Effector memory CD8-positive, alpha-beta T cell (primary cell): ENCODE data around the gene CCDC77.
"Not testable (repeated sequence)": the region's sequence is repeated elsewhere in the genome, so short reads cannot be mapped to it uniquely, and the experiment has no call there.

Experiments
- ATAC-seq: fragments of 150-1000 bp; cut with Tn5 transposase; replicated peaks from 2 replicates; pipeline ENCODE4 v1.10.0; 2021; ENCODE audit warnings: mild to moderate bottlenecking, moderate library complexity
- DNase-seq, 3 experiments: peaks; one replicate each; pipeline ENCODE4 v3.0.0; 2021
- H3K27ac Mint-ChIP-seq, 2 donors: one replicate each; pipeline ENCODE4 v1.8.0; 2022; ENCODE audit warnings: mild to moderate bottlenecking in 2 of 2, mixed read lengths in 2 of 2, moderate library complexity in 2 of 2
- H3K27me3 Mint-ChIP-seq, 2 donors: one replicate each; pipeline ENCODE4 v1.8.0; 2022; ENCODE audit warnings: mixed read lengths in 2 of 2
- H3K36me3 Mint-ChIP-seq: one replicate; pipeline ENCODE4 v1.8.0; 2022; ENCODE audit warnings: mild to moderate bottlenecking, moderate library complexity, mixed read lengths; ENCODE audit not compliant: insufficient read depth
- H3K4me1 Mint-ChIP-seq, 2 donors: one replicate each; pipeline ENCODE4 v1.8.0; 2022; ENCODE audit warnings: low read depth in 2 of 2, mixed read lengths in 2 of 2
- H3K4me3 Mint-ChIP-seq, 2 donors: one replicate each; pipeline ENCODE4 v1.8.0; 2022; ENCODE audit warnings: mild to moderate bottlenecking in 2 of 2, mixed read lengths in 2 of 2, moderate library complexity in 2 of 2
- H3K9me3 Mint-ChIP-seq, 2 donors: one replicate each; pipeline ENCODE4 v1.8.0; 2022; ENCODE audit warnings: mixed read lengths in 2 of 2
- total RNA-seq, 9 experiments: gene quantifications; one replicate each; lab custom pipeline; 2026; lab: John Stamatoyannopoulos, UW

The CCDC77 gene
- 6.8 to 14.7 (median 13.2) reads per million in 9 experiments for total RNA-seq

DNA sequence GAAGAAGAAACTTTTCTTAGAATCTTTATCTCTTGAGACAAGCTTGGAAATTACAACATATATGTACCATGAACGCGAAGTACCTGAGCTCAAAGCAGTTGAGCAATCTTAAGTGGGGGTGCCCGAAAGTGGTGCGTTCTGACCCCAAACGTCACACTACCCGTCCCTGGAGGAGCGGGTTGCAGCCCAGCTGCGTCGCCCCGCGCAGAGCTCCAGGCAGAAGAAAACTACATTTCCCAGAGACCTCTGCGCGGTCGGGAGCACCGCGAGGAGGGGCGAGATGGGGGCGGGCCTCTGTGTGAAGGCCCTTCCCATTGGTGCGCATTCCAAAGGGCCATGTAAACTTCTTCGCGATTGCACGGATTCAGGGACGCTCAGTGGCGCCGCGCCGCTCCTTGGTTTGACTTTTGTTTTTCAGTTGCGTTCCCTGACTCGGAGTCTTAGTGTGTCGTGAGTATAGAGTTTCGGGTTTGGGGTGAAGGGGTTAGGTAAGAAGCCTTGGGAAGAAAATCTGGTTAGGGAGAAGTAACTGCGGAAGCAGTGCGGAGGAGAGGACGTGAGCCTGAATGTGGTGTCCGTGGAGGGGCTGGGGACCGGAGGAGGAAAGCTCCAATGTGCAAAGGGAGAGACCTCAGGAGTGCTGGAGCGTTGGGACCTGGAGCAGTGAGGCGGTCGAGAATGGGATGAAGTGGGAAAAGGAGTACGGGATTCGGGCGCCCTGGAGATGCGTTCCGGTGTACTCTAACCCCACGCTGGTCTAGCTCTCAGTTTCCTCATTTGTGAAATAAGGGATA, at the start of gene CCDC77:
CCDC77 (plus strand) TSS at position 410 of the 794 bp plus-strand sequence. CDS start 7,740 bp downstream, outside the sequence.
- H3K9me3 Mint-ChIP-seq: no peaks in the 10 kb centered on the region
- ATAC-seq (peak; percentile 99), DNase-seq (peak; percentile 92 to 99 (median 96))
- no peaks in the 10 kb centered on the region for H3K27me3 Mint-ChIP-seq
- H3K36me3 Mint-ChIP-seq: no peaks in the 10 kb centered on the region
- peaks cover 0 to 4% of the 10 kb centered on the region in 2 donors for H3K4me1 Mint-ChIP-seq
- H3K4me3 Mint-ChIP-seq: no peak within 1 kb of the TSS
- no peak within 1 kb of the TSS for H3K27ac Mint-ChIP-seq

DNA sequence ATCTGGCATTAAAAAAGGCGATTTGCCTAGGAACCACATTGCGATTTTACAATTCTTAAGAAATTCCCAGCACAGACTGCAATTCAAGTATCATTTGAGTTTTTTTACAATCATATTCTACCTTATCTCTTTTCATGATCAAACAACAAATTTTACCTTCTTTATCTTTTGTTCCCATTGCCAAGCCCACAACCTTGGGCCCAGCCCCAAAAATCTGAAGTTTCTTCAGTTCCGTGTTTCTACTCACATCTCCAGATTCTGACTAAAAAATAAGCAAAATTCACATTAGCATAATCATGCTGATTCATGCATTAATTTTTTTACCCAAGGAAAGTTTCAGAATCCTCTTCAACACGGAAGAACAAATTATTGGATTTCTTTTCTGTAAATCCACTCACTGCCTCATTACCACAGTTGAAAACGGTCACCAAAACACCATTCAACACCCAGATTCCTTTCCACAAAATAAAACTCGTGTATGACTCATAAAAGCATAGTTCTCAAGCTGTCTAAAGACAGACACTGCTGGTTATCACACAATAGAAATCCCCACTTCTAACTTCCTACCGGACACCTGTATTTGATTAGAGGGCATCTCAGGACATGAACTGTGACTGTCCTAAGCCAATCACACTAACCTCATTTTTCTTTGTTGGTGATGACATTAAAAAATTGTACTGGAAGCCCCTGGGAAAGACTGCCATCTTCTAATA, 45.0 kb upstream of the CCDC77 start:
- no peak overlapping the region for H3K4me3 Mint-ChIP-seq
- no peaks in the 10 kb centered on the region for H3K9me3 Mint-ChIP-seq
- H3K4me1 Mint-ChIP-seq: peaks cover 10 to 24% of the 10 kb centered on the region in 2 donors
- ATAC-seq (no peak), DNase-seq (no peak)
- H3K27ac Mint-ChIP-seq: no peak overlapping the region
- no peaks in the 10 kb centered on the region for H3K27me3 Mint-ChIP-seq
- peaks cover 92% of the 10 kb centered on the region for H3K36me3 Mint-ChIP-seq

DNA sequence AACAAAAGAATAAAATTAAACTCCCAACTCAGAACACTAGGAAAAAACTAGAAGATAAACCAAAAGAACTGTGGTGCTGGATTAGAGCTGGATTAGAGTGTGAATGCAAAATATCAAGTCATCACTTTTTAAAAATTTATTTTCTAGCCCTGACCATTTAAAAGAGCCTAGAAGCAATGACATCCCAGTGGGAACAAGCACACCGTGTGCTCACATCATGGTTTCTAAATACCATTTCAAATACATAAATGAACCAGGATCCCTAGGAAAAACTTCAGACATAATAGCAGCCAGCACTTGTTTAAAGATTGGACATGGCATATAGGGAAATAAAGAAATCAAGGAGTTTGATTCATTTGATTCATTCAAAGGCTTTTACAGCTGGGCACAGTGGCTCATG, 42.4 kb upstream of the CCDC77 start:
- no peak overlapping the region for H3K27ac Mint-ChIP-seq
- H3K4me3 Mint-ChIP-seq: no peak overlapping the region
- H3K4me1 Mint-ChIP-seq: peaks cover 10 to 34% of the 10 kb centered on the region in 2 donors
- H3K27me3 Mint-ChIP-seq: no peaks in the 10 kb centered on the region
- H3K36me3 Mint-ChIP-seq: peaks cover 94% of the 10 kb centered on the region
- DNase-seq (no peak), ATAC-seq (no peak)
- no peaks in the 10 kb centered on the region for H3K9me3 Mint-ChIP-seq

DNA sequence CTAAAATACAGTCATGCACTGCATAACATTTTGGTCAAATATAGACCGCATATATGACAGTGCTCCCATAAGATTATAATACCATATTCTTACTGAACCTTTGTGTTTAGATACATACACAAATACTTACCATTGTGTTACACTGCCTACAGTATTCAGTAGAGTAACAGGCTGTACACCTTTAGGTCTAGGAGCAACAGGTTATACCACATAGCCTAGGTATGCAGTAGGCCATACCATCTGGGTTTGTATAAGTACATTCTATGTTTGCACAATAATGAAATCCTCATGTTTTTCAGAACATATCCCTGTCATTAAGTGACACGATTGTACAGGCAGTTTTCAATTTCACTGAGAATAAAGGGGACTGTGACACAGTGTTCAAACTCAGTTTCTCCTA, 34.6 kb upstream of the CCDC77 start:
- no peaks in the 10 kb centered on the region for H3K9me3 Mint-ChIP-seq
- no peak for DNase-seq
- no peak overlapping the region for H3K4me3 Mint-ChIP-seq
- peaks cover 76% of the 10 kb centered on the region for H3K36me3 Mint-ChIP-seq
- ATAC-seq: no peak
- peaks cover 6 to 21% of the 10 kb centered on the region in 2 donors for H3K4me1 Mint-ChIP-seq
- H3K27ac Mint-ChIP-seq: peak overlapping the region in 1 of 2 donors; percentile 41
- no peaks in the 10 kb centered on the region for H3K27me3 Mint-ChIP-seq

DNA sequence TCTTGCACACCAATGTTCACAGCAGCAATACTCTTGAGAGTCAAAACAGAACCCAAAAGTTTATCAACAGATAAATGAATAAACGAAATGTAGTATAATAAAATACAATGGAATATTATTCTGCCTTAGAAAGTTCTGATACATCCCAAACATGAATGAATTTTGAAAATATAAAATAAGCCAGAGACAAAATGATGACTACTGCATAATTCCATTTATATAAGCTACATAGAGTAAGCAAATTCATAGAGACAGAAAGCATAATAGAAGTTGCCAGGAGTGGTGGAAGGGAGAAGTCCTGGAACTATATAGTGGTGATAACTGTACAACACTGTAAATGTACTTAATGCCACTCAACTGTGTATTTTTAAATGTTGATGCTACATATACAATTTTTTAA, 33.5 kb upstream of the CCDC77 start:
- Mint-ChIP-seq H3K27ac (no peak overlapping the region), H3K27me3 (no peaks in the 10 kb centered on the region), H3K36me3 (peaks cover 65% of the 10 kb centered on the region), H3K4me3 (no peak overlapping the region), H3K4me1 (peaks cover 6 to 20% of the 10 kb centered on the region in 2 donors), H3K9me3 (no peaks in the 10 kb centered on the region)
- ATAC-seq: no peak
- DNase-seq: no peak

DNA sequence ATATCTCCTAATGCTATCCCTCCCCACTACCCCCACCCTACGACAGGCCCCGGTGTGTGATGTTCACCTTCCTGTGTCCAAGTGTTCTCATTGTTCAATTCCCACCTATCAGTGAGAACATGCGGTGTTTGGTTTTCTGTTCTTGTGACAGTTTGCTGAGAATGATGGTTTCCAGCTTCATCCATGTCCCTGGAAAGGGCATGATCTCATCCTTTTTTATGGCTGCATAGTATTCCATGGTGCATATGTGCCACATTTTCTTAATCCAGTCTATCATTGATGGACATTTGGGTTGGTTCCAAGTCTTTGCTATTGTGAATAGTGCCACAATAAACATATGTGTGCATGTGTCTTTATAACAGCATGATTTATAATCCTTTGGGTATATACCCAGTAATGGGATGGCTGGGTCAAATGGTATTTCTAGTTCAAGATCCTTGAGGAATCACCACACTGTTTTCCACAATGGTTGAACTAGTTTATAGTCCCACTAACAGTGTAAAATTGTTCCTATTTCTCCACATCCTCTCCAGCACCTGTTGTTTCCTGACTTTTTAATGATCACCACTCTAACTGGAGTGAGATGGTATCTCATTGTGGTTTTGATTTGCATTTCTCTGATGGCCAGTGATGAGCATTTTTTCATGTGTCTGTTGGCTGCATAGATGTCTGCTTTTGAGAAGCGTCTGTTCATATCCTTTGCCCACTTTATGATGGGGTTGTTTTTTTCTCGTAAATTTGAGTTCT, 30.5 kb upstream of the CCDC77 start:
- peaks cover 52% of the 10 kb centered on the region for H3K36me3 Mint-ChIP-seq
- not testable (repeated sequence) for ATAC-seq, H3K27me3 Mint-ChIP-seq, DNase-seq, H3K9me3 Mint-ChIP-seq, H3K4me3 Mint-ChIP-seq
- peaks cover 12 to 29% of the 10 kb centered on the region in 2 donors for H3K4me1 Mint-ChIP-seq
- peak overlapping the region in 1 of 2 donors; percentile 35 for H3K27ac Mint-ChIP-seq

DNA sequence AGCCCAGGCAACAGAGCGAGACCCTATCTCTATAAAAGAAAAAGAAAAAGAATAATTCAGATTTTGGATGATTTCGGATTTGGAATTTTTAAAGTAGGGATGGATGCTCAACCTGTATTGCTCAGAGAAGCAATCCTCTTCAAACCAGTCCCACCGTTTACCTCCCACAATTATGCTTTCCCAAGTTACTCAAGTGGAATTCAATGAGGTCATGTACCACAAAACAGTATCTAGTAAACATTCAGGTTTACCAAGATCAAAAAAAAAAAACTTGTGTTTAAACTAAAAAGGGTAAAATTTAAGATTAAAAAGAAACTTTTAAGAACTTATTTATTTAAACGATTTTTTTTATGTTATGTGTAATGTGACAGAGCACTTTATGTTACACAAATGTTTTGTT, 14.8 kb upstream of the CCDC77 start:
- Mint-ChIP-seq H3K9me3 (peaks cover 0 to 2% of the 10 kb centered on the region in 2 donors), H3K27ac (peak overlapping the region in 1 of 2 donors; percentile 95), H3K27me3 (no peaks in the 10 kb centered on the region), H3K4me1 (peaks cover 27 to 47% of the 10 kb centered on the region in 2 donors), H3K36me3 (peaks cover 68% of the 10 kb centered on the region), H3K4me3 (peak overlapping the region; percentile 91 to 92)
- DNase-seq (no peak), ATAC-seq (no peak)

DNA sequence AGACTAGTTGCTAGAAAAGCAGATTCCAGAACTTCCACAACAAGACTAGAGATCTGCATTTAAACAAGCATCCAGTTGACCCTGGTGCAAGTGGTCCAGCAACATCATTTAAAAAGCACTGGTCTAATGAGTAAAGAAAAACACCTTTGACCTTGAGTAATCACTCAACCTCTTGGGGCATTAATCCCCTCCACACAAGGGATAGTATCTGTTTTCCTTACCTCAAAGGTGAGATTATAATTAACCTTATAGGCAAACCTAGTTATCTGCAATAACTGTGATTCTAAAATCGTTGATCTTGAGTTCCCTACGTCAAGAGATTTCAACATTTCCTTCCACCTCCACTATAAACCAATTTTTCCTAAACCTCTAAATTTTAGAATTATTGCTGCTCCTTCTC, 13.4 kb upstream of the CCDC77 start:
- Mint-ChIP-seq H3K4me1 (peaks cover 27 to 42% of the 10 kb centered on the region in 2 donors), H3K4me3 (peak overlapping the region; percentile 91 to 92), H3K27me3 (no peaks in the 10 kb centered on the region), H3K27ac (peak overlapping the region; percentile 95 to 97), H3K36me3 (peaks cover 54% of the 10 kb centered on the region), H3K9me3 (peaks cover 0 to 2% of the 10 kb centered on the region in 2 donors)
- ATAC-seq (no peak), DNase-seq (no peak)

DNA sequence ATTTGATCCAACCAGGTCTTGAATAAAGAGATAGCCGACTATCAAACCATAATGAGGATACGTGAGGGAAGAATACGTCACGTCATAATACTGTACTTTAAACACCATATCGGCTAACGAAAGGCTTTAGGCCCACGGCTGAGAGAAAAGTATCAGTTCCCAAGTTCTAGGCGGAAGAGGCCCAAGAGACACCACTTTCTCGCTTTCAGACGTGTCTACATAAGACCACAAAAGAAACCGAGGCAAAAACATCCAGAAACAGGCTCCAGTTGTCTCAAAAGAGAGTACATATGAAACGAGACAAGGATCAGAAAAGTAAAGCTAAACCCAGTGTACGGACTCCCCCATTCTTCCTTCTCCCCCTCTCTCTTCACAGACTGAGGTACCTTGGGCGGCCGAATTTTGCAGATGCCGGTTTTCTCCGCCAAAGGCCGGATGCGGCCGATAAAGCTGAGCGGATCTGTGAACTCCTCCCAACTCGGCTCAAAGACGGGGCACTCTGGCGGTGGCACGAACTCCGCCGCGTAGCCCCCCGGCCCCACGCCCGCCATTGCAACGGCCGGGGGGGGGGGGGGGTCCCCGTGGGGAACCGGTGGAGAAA, 12.8 kb upstream of the CCDC77 start:
- ATAC-seq: peak; percentile 68
- H3K27me3 Mint-ChIP-seq: no peaks in the 10 kb centered on the region
- peaks cover 0 to 2% of the 10 kb centered on the region in 2 donors for H3K9me3 Mint-ChIP-seq
- peak overlapping the region; percentile 91 to 92 for H3K4me3 Mint-ChIP-seq
- H3K27ac Mint-ChIP-seq: peak overlapping the region; percentile 95 to 97
- peaks cover 48% of the 10 kb centered on the region for H3K36me3 Mint-ChIP-seq
- peaks cover 27 to 40% of the 10 kb centered on the region in 2 donors for H3K4me1 Mint-ChIP-seq
- DNase-seq: peak; percentile 60 to 72 (median 62)

DNA sequence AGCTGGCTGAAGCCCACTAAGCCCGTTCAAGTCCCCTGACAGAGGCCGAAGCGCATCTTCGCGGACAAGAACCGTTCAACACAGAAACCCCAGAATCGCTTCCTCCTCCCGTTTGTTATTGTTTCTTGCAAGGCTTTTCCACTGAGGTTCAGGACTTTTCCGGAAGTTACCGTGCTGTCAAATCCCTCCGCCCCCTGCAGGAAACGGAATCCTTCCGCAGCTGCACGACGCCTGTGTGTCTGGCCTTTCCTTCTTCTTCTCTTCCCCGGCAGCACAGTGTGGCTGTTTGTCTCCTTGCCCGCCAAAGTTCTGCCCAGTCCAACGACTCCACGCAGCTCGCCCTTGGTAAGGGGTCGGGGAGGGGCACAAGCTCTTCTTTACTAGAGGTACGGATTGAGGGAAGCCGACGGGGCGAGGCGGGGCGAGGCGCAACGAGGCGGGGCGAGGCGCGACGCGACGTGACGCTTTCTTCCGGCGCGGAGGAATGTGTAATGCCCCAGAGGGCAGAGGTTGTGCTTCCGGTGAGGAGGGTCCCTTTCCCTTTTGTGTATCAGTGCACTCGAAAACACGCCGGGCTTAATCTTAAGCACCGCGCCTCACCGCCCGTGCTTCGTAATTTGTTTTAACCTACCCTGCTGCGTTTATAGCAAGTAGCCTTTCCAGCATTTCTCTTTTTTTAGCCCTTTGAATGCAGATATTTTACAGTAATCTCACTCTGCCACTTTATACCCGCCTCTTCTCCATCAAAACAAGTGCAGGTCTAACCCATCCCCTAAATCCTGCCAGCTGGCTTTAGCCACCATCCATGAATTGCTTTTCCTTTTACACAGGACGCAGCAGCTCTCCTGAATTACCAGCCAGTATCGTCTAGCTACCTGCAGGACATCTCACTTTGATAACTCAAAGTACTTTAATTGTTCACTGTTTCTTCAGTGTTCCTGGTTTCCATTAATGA, 12.0 kb upstream of the CCDC77 start, which contains the start of gene KDM5A:
KDM5A (minus strand) TSS at position 179 of the 955 bp plus-strand sequence. CDS start 229 bp downstream, outside the sequence.
- Mint-ChIP-seq H3K36me3 (peaks cover 40% of the 10 kb centered on the region), H3K4me3 (peak within 1 kb of the TSS; percentile 91 to 92), H3K27ac (peak within 1 kb of the TSS; percentile 95 to 97), H3K27me3 (no peaks in the 10 kb centered on the region), H3K9me3 (peaks cover 0 to 2% of the 10 kb centered on the region in 2 donors), H3K4me1 (peaks cover 23 to 34% of the 10 kb centered on the region in 2 donors)
- ATAC-seq (peak; percentile 90), DNase-seq (peak; percentile 85 to 94 (median 85))

DNA sequence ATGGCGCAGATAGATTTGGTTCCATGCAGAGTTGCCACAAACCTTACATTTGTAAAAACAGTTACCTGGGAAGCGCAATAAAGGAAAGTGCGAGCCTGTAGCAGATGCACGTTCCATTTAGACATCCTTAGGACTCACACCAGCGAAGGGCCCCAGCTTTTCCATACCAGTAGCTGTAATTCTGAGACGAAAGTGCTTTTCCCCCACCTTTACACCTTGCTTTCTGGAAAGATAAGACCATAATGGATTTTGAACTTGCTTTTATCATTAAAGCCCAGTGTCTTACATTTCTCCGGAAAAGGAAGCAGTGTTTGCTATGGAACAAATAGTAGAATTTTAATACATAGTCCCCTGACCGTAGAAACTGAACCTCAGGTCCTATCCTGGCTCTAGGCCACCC, 616 bp upstream of the CCDC77 start:
- no peaks in the 10 kb centered on the region for H3K27me3 Mint-ChIP-seq
- H3K36me3 Mint-ChIP-seq: no peaks in the 10 kb centered on the region
- no peak for DNase-seq
- H3K4me3 Mint-ChIP-seq: no peak overlapping the region
- ATAC-seq: no peak
- H3K27ac Mint-ChIP-seq: no peak overlapping the region
- H3K9me3 Mint-ChIP-seq: no peaks in the 10 kb centered on the region
- no peaks in the 10 kb centered on the region for H3K4me1 Mint-ChIP-seq

DNA sequence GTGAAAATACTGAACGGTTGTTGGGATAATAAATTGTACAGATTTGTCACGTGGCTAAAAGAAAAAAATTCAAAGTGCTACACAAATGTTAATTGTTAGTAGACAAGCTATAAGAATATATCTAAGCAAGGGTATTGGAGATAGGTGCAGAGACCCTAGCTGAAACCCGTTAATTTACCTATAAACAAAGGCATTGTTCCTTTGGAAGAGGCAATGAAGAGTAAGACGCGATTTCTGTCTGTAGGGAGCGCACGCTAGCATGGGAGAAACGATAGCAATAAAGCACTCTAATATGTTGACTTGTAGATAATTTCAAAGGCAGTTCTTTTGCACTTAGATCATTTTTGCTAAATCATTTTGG, 565 bp downstream of the CCDC77 start:
- H3K9me3 Mint-ChIP-seq: no peaks in the 10 kb centered on the region
- H3K27ac Mint-ChIP-seq: no peak overlapping the region
- DNase-seq (no peak), ATAC-seq (no peak)
- peaks cover 0 to 4% of the 10 kb centered on the region in 2 donors for H3K4me1 Mint-ChIP-seq
- no peaks in the 10 kb centered on the region for H3K27me3 Mint-ChIP-seq
- no peak overlapping the region for H3K4me3 Mint-ChIP-seq
- no peaks in the 10 kb centered on the region for H3K36me3 Mint-ChIP-seq
